ENCODE data around the gene IMPA2.
"Not testable (repeated sequence)": the region's sequence is repeated elsewhere in the genome, so short reads cannot be mapped to it uniquely, and the experiment has no call there.

Gene IMPA2

DNA sequence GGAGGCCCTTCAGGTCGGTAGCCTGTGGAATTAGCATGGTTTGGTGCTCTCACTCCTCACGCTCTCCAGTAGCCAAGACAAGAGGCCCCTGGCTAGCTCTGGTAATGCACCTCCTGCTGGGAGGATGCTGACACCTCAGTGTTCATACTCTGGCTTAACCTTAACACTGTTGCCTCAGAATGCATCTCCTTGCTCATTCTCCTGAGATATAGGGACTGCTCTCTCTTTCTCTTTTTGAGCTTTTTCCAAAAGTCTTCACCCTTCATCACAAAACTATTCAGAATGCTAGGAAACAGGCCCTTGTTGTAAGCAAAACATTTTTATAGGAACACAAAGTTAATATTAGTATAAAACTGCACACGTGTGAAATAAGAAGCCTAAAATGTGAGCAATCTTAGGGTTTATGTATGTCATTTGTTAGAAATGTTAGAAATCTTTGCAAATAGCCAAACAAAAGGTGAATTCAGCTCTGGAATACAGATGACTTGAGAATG lies 17.3 kb upstream of the IMPA2 start:
- peak; percentile 26 for DNase-seq

DNA sequence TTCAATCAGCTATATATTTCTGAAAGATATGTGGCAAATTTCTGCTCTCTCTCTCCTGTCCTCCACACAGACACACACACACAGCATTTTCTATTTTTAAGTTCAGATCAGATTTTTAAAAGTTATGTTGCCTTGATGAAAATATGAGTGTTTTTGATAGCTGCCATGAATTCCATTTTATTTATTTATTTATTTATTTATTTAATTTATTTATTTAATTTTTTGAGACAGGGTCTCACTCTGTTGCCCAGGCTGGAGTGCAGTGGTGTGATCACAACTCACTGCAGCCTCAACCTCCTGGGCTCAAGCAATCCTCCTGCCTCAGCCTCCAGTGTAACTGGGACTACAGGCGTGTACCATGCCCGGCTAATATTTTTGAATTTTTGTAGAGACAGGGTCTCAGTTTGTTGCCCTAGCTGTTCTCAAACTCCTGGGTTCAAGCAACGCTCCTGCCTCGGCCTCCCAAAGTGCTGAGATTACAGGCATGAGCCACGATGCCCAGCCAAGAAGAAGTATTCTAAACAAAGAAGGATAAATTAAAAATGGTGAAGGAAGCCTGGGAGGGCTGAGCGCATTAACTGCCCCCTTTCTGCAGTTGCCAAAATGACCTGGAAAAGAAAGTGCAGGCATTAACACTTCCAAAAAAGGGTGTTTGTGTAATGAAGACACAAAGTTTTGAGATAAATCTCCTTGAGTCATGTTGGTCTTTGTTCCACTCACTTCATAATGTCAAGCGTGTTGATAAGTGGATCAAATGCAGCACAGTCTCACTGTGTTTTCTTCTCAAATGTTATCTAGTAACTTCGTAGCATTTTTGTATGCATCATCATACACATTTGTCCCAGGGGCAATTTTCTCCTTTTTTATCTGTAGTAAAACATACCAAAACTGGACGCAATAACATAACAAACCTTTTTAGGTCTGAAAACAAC lies 11.1 kb upstream of the IMPA2 start:
- no peak for DNase-seq

DNA sequence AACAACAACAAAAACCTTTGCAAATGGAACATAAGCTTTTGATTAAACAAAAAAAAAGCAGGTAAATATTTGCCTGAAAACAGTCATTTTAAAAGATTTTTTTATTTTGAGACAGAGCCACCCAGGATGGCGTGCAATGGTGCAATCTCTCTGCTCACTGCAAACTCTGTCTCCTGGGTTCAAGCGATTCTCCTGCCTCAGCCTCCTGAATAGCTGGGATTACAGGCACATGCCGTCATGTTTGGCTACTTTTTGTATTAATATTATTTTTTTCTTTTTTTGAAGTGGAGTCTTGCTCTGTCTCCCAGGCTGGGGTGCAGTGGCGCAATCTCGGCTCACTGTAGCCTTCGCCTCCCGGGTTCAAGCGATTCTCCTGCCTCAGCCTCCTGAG lies 10.5 kb upstream of the IMPA2 start:
- DNase-seq: not testable (repeated sequence)

DNA sequence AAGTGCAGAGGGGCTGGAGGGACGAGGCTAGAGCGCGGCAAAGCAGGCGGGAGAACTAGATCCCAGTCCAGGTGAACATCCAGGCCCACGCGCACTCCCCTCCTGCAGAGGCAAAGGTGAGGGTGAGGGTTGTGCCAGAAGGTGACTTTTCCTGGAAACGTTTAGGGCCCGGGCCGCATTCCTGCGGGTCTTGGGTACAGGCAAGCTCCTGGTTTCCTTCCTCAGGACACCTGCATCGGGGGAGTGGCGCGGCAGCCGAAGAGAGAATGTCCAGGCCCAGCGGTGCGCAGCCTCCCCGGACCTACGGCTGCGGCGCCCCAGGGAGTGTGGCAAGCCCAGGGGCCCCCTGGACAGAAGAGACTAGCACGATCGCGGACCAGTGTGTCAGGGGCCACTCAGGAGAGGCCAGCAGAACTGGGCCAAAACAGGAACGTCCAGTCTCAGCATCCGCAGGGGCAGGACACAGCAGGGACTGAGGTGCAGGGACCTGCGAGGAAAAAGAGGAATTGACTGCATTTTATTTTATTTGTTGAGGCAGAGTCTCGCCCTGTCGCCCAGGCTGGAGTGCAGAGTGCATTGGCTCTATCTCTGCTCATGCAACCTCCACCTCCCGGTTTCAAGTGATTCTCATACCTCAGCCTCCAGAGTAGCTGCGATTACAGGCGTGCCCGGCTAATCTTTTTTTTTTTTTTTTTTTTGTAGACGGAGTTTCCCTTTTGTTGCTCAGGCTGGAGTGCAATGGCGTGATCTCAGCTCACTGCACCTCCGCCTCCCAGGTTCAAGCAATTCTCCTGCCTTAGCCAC lies 8.7 kb upstream of the IMPA2 start:
- no peak for DNase-seq

DNA sequence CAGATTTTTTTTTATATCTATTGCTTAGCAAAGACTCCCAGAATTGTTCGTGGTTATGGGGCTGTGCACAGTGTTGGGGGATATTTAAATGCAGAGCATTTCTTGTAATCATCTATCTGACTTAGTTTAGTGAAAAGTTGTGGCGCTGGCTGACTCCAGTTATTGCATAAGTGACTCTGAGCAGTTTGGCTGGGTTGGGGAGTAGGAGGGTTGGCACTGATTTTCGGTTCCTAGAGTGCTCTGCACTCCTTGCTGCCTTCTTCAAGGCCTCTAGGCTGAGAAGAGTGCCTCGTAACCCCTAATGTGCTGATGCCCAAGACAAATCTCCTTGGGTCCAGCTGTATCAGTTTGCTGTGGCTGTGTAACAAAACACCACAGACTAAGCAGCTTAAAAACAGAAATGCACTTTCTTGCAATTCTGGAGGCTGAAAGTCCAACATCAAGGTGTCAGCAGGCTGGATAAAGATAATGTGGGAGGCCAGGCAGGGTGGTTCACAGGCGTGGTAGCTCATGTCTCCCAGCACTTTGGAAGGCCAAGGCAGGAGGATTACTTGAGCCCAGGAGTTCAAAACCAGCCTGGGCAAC lies 6.5 kb upstream of the IMPA2 start:
- no peak for DNase-seq

DNA sequence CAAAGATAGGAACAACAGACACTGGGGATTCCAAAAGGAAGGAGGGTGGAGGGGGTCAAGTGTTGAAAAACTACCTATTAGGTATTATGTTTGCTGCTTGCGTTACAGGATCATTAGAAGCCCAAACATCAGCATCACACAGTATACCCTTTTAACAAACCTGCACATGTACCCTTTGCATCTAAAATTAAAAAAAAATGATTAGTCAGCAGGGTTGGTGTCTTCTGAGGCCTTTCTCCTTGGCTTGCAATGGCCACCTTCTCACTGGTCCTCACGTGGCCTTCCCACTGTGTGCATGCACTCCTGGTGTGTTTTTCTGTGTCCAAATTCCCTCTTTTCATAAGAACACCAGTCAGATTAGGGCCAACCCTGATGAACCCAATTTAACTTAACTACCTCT lies 5.6 kb upstream of the IMPA2 start:
- no peak for DNase-seq

DNA sequence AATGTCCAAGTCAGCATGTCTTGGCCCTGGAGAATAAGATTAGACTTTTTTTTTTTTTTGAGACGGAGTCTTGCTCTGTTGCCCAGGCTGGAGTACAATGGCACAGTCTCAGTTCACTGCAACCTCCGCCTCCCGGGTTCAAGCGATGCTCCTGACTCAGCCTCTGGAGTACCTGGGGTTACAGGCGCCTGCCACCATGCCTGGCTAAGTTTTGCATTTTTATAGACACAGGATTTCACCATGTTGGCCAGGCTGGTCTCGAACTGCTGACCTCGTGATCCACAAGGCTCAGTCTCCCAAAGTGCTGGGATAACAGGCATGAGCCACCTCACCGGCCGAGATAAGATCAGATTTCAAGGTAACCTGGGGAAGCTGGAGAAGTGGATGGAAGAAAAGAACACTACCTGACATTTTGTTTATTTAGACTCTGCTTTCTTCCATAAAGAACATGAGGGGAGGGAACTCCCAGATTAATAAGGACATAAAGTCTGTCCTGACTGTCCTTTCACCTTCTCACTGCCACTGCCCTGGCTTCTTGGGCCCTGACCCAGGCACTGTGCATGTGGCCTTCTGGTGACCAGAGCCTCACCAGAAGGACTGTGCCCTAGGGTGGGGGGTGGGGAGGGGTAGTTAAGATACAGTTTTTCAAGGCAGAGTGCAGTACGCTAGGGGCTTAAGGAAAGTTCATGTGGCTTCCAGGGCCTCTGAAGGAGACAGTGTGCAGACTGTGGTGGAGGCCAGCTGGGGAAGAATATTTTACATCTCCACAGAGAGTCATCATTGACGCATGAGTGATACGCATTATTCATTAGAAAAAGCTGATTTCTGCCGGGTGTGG lies 4.8 kb upstream of the IMPA2 start:
- no peak for DNase-seq

DNA sequence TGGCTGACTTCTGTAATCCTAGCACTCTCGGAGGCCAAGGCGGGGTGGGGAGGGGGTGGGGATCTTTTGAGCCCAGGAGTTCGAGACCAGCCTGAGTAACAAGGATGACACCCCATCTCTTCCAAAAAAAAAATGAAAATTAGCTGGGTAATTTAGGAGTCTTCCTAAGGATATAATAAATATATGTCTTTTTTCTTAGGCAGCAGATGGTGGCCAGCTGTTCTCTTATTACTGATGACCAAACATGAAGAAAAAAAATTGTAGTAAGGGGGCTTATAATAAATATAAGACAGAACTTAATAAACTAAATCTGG lies 4.2 kb upstream of the IMPA2 start:
- no peak for DNase-seq

DNA sequence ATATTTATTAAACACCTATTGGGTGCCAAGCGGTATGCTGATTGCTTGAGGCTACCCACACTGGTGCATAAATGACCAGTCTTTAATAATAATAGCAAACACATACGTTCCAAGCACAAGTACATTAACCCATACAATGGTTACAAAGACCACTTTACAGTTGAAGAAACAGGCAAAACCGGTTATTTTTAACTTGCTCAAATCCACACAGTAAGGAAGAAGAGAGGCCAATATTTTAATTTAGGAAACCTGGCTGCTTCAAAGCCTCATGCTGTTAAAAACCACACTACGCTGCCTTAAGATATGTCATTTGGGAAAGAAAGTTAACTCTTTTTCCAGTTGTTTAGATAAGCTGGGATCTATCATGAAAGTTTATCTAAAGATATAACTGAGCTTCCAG lies 2.4 kb upstream of the IMPA2 start:
- DNase-seq: no peak

DNA sequence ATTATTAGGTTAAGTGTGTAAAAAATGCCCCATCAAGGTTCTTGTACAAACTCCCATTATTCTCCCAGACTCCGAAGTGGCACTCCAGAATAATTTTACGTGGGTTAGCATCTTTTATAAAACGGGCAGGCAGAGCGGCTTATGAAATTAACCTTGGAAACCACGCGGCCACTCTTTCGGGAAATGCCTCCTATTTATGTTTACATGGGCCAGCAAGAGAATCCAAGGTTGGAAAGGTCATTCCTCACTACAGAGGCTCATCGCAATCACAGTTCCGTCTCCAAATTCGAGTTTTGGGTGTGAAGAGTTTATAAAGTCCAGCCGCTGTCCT lies 1.2 kb upstream of the IMPA2 start:
- DNase-seq: no peak

DNA sequence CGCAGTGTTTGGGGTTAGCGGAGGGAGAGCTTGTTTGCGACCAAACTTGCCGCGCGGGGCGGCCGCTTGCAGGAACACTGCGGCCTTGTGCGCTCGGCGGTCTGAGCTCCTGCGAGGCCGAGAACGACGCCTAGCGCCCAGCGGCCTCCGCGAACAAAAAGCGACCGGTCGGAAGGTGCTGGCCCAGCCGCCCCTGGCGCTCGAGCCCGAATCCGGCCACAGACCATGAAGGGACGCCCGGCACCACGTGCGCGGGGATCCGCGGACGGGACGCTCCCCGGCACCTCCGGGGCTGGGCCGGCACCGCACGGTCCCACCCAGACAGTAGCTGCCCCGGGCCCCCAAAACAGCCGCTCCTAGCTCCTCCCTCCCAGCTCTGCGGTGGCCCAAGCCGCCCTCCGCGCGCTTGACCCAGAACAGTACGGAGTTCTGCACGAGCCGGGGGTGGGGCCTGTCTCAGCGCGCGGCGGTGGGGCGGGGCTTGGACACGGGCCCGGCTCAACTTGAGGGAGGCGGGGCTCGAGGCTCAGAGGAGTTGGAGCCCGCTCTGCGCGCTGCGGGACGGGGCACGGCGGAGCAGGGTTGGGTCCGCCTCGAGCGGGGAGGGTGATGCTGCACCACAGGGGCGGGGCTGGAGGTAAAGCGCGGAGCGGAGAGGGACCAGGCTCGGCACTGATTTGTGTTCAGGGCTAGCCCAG lies 664 bp upstream of the IMPA2 start:
- DNase-seq: peak; percentile 100

DNA sequence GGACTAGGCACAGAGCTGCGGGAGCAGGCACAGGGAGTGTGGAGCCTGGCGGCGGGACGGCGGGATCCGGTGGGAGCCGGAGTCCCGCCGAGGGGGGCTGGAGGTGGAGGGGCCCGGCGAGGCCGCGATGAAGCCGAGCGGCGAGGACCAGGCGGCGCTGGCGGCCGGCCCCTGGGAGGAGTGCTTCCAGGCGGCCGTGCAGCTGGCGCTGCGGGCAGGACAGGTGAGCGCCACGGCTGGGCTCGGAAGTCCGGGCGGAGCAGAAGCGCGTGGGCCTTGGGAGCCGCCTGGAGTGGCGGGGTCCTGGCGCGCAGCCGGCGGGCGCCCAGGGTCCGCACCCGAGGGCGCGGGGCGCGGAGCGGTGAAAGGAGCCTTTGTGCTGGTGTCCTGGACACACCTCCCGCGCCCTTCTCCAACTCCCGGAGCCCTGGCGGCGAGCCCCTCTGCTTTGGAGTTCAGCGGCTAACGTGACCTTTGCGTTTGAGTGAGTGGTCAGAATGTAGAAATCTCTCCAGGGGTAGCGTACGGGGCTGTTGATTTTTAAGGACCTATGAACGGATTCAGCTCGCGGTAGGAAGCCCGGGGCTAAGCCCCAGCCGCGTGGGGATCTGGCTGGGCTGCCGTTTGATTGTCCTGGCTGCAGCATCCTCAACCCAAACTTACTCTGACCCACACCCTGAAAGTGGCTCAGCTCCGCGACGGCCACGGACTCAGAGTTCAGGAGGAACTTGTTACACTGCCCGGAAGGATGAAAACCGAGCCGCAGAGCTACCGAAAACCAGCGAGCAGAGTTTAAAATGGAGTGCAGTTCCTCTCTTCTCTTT lies 448 bp downstream of the IMPA2 start:
- DNase-seq: peak; percentile 49

DNA sequence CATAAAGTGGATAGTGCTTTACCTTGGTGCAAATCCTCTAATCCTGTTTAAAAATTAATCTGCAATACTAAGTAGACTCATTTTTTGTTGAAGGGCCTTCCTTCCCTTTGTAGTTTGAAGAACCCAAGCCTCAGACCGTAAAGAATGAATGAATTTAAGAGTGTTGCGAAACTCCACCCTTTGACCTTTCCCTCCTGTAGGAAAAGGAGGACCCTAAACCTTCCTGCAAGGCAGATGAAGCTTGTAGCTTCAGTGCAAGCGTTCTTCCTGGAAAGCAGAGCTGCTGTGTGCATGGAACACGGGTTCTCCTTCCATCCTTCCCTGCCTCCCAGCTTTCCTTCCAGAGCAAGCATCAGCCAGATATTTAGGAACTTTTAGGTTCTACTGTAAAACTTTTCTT lies 1.7 kb downstream of the IMPA2 start:
- DNase-seq: no peak

DNA sequence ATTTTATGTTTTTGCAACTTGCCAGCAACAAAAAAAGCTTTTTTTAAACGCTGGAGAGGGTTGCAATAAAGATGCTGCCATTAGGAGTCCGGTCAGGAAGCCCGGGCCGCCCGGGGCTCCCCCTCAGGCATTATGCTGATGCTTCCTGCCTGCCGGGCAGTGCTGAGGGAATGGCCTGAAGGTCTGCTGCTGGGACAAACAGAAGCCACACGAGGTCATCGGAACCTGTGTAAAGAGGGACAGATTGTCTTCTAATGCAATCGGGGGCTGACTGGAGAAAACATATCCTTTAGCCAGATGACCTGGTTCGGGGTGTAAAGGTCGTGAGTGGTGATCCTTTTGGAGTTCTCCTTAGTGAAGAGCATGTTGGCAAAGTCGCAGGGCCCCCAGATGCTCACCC lies 2.3 kb downstream of the IMPA2 start:
- DNase-seq: no peak

DNA sequence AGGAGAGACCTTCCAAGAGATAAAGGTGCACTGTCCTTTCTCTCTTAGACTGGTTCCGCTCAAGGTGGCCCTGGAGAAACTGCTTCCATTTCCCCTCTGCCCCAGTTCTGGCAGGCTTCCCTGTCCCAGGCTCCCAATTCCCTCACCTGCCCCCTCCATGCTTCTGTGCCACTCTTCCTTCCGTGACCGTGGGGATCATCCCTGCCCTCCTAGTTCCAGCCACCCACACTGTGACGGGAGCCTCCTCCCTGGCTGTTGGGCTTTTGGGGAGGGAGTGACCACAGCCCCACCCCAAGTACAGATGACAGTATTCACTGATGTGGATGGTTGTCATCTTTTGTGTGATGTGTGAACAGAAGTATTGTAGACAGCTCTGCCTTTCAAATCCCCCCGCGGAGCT lies 2.8 kb downstream of the IMPA2 start:
- no peak for DNase-seq

DNA sequence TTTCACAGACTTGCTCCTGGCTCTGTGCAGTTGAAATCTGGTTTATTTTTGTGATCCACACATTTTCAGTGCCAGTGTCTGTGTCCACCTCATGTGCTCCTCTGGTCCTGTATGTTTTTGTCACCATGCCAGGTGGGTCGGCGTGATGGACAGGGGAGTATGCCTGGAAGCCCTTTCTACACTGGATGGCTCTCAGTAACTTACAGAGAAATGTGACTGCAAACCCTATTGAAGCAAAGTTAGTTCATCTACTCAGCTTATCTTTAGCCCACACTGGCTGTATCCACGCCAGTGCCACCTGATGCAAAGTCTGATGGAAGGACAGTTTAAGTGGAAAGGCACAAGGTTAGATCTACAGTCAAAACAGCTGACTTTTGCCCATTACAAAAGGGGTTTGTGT lies 4.3 kb downstream of the IMPA2 start:
- no peak for DNase-seq

DNA sequence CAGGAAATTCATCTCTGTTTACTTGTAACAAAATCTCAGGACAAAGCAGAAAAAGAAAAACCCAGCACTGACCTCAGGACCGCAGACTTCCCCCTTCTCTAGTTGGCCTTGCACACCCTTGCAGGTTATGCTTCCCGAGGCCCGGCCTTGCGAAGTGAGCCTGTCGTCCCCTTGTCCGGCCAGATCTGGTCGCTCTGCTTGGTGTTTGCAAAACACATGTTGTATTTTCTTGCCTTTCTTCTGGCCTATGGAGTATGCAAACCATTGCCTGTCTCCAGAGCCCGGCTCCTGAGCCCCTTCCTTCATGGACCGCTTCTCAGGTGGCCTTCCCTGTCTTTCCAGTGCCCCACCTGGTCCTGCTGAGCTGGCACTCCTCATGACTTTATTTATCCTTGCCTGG lies 4.8 kb downstream of the IMPA2 start:
- no peak for DNase-seq

DNA sequence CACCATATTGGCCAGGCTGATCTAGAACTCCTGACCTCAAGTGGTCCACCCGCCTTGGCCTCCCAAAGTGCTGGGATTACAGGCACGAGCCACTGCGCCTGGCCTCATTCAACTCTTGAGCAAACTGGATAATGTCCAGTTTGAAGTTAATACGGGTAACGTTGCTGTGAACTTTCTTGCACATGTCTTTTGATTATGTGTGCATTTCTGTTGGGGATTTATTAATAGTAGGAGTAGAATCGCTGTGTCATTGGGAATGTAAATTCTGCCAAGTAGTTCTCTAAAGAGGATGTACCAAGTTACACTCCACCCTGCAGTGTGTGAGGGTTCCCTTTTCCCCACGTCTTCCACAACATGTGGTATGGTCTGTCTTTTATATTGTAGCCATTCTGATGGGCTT lies 6.2 kb downstream of the IMPA2 start:
- no peak for DNase-seq

DNA sequence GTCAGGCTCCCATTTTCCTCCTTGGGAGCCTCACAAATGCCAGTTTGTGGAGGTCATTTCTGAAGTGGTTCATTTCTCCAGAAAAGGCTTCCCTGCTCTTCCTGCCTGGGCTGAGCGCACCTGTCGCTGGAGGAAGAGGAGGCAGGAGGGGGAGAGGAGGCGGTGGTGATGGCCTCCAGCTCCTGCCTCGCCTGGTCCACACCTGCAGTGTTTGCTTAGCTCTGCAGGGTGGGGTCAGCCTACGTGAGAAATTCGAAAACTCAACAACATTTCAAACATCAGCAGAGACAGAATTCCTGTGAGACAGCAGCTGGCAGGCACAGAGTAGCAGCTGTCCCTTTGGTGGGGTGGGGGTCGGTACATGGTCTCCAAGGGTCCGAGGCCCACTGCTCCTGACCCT lies 7.9 kb downstream of the IMPA2 start:
- no peak for DNase-seq

DNA sequence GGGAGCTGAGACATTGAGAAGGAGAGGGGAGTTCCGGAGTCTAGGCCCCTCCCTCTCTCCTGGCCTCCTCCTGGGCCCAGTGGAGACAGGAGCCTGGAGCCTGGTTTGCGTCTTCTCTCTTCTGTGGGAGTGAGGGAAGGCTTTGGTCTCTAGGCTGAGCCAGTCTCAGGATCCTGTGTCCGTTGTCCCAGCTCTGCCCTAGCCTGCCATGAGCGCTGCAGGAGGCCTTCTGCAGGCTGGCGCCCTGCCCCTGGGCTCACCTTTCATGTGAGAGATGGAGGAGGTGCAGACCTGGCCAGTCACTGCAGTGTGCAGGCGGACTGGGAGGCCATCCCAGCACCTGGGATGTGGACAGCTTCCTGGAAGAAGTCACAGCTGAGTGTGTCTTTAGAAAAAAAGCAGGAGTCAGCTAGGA lies 8.7 kb downstream of the IMPA2 start:
- peak; percentile 25 for DNase-seq

DNA sequence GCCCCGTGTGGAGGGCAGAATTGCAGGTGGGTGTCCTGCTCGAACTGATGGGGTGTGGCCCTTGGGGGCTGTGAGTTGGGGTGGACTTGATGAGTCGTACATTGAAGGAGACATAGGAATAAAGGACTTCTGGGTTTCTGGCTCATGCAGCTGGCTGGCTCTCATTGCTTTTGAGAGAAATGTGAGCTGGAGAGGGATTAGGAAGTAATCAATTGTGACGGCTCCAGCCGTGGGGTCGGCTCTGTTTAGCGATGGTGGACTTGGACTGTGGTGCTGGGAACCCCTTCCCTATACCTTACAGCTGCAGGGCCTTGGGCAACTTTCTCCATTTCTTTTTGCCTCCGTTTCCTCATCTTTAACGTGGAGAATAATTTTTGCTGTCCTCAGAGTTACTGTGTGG lies 9.2 kb downstream of the IMPA2 start:
- DNase-seq: no peak
